HL-60/S4 treated with phorbol 12-myristate 13-acetate at 8.2 ng/mL for 4 days and 3 days (cell line): ENCODE data around the gene SLC7A11.
"Not testable (repeated sequence)": the region's sequence is repeated elsewhere in the genome, so short reads cannot be mapped to it uniquely, and the experiment has no call there.

ENCODE experiments used
- in situ Hi-C: fragments of 300-500 bp; cut with MboI; formaldehyde crosslinking; loops from 2 replicates; pipeline ENCODE4 v1.15.0; 2022; ENCODE audit warnings: low sequenced_read_pairs

Gene SLC7A11

GRCh38 chr4:138247643-138248042 lies 5.5 kb upstream of the SLC7A11 start:
- in situ Hi-C loops = no loop called here

DNA sequence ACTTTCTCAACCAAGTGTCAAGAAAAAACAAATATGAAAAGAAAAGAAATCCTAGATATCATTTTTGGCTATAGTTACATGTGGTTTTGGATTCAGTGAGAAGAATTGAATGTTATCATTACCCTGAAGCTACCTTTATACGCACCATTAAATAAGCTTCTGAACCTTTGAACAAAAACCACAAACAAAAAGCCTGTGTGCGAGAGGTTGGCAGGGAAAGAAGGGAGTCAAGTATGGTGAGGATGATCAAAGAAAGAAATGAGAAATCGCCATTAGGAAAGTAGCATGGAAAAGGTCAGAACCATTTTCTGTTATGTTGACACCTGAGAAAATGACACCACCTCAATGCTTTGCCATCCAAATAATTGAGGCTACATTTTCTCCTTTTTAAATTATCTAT lies 1.2 kb upstream of the SLC7A11 start:
- in situ Hi-C loops = no loop called here

DNA sequence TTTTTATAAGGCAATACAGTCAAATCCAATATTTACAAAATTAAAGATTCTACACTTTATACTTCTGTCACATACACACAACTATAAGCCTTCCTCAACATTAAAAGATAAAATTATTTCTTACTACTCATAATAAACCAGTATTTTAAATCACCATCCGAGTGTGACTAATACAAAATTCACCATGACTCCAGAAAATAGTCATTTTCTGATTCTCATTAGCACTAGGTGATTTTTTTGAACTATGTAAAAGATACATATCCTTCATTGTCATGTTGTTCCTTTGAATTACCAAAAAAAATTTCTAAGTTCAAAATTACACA lies 646 bp upstream of the SLC7A11 start:
- in situ Hi-C loops = no loop called here

DNA sequence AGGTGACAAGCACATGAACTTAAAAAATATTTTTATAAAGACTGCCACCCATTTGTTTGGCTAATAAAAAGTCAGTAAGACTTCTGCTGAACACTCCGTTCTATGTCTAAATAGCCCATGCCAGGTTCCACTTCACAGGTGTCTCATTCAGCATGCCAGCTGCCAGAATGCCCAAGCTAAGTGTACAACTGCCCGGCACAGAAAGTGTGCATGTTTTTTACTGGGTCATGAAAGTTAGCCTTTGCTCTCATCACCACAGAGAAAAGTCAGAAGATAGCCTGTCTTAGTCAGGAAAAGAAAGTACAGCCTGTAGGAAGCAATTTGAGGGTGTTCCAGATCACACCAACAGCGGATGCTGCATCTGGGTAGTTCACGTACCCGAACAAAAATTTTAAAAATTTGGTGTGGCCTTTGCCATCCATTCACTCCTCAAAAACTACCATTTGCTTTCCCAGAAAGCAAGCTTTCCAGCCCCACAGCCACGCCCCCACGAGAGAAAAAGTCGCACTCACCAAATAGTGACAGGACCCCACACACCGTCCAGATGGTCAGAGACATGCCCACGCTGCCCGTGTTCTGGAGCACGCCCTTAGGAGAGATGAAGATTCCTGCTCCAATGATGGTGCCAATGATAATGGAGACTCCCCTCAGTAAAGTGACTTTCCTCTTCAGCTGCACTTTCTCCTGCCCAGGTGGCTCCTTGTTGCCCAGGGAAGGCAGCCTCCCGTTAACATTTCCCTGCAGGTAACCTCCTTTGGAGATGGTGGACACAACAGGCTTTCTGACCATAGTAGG lies 671 bp downstream of the SLC7A11 start:
- in situ Hi-C loops = no loop called here

GRCh38 chr4:138239491-138239890 lies 2.7 kb downstream of the SLC7A11 start:
- in situ Hi-C loops = no loop called here

DNA sequence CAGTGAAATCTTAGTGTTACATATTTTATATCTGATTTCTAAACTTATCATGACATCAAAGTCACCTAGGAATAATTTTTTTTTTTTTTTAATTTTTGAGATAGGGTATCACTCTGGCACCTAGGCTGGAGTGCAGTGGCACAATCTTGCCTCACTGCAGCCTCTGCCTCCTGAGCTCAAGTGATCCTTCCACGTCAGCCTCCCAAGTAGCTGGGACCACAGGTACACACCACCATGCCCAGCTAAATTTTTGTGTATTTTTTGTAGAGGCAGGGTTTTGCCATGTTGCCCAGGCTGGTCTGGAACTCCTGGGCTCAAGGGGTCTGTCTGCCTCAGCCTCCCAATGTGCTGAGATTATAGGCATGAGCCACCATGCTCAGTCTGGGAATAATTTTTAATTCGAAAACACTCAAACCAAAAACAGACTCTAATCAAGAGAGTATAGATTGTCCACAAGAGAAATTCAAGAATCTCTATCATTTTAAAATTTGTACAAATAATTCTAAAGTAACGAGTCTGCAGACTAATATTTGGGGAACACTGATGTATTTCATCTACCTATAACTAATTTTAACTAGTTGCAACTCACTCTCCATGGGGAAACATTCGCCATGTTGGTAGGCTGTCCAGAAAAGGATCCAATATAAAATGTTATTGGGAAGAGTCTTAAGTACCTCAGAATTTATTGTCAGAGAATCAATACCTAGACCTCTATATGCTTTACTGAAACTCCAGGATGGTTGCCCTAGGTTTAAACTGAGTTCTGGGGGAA lies 3.4 kb downstream of the SLC7A11 start:
- in situ Hi-C loops = no loop called here

DNA sequence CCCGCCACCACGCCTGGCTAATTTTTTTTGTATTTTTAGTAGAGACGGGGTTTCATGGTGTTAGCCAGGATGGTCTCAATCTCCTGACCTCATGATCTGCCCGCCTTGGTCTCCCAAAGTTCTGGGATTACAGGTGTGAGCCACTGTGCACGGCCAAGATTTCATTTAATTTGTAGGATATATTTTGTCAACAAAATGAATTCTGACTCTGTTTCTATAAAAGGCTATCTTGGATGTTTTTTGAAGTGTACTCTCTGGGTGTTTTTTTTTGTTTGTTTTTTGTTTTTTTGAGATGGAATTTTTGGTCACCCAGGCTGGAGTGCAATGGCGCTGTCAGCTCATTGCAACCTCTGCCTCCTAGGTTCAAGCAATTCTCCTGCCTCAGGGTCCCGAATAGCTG lies 5.0 kb downstream of the SLC7A11 start:
- in situ Hi-C loops = not testable (repeated sequence)

GRCh38 chr4:138236037-138236436 lies 6.1 kb downstream of the SLC7A11 start:
- in situ Hi-C loops = no loop called here

GRCh38 chr4:138235419-138235952 lies 6.7 kb downstream of the SLC7A11 start:
- in situ Hi-C loops = no loop called here

DNA sequence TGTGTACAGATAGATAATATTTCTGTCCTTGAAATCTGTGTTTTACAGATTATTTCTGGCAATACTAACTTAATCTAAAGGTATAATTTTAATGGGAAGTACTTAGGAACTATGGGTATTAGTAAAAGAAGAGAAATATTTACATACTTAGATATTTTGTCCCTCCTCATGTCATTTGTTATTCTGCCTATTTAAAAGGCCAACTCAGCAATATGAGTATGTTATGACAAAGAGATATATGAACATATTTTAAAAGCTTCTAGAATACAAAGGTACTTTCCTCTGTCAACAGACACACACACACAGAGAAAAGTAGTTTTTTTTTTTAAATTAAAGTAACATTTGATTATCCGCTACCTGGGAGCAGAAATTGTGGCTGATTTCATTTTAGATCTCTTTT lies 7.9 kb downstream of the SLC7A11 start:
- in situ Hi-C loops = no loop called here

- in situ Hi-C loops = no loop called here
Observed at GRCh38 chr4:138233313-138234034, 8.7 kb downstream of the SLC7A11 start.

GRCh38 chr4:138232364-138232763 lies 9.8 kb downstream of the SLC7A11 start:
- in situ Hi-C loops = no loop called here

DNA sequence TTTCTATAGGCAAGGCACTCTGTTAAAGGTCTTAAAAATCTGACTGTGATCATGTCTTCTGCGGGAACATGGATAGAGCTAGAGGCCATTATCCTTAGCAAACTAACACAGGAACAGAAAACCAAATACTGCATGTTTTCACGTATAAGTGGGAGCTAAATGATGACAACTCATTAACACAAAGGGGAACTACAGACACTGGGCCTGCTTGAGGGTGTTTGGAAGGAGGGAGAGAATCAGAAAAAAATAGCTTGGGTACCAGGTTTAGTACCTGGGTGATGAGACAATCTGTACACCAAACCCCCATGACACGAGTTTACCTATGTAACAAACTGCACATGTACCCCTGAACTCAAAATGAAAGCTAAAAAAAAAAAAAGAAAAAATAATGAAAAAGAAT lies 12.1 kb downstream of the SLC7A11 start:
- in situ Hi-C loops = no loop called here

GRCh38 chr4:138229160-138229559 lies 13.0 kb downstream of the SLC7A11 start:
- in situ Hi-C loops = no loop called here

DNA sequence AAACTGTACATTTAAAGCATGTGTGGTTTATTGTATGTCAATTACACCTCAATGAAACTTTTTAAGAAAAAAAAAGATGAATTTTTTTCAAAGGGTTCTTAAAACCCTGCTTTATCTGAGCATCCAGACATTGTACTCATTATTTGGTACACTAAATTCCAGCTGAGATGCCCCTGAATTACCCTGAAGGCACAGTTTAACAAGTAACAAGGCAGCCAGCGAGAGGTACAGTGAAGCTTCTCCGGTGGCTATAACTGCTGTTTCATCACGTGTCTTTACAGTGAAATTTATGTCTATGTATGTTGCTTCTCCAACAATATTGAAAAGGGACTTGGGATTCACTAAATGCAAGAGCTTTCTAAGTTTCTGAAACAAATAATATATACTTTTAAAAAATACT lies 15.8 kb downstream of the SLC7A11 start:
- in situ Hi-C loops = no loop called here

DNA sequence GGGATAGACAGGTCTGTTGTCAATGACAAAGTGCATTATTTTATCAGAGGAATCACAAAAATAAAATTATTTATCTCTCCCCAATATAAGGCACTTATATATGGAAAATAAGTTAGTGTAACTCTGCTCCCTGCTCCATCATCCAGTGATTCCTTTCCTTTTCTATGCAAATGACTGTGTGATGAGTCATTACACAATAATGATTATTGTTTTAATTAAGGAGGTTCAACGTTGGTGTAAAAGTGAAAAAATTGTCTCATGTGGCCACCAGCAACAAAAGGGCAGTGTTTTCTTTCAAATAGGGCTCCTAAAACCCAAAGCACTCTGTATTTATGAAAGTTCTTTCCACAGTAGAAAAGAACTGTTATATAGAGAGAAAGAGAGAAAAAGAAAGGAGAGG lies 16.7 kb downstream of the SLC7A11 start:
- in situ Hi-C loops = no loop called here

DNA sequence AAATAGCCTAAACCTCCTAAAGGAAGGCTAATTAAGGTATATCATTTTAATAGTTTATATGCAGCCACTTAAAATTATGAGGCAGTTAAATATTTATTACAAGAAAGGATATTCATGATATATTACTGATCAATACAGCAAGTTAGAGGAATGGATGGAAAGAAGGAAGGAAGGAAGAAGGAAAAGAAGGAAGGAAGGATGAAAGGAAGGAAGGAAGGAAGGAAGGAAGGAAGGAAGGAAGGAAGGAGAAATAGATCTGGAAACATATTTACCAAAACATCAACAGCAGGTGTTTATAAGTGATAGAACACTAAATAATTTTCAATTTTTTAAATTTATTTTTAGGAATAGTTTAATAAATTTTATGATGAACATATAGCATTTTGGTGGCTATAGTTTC lies 17.5 kb downstream of the SLC7A11 start:
- in situ Hi-C loops = no loop called here

DNA sequence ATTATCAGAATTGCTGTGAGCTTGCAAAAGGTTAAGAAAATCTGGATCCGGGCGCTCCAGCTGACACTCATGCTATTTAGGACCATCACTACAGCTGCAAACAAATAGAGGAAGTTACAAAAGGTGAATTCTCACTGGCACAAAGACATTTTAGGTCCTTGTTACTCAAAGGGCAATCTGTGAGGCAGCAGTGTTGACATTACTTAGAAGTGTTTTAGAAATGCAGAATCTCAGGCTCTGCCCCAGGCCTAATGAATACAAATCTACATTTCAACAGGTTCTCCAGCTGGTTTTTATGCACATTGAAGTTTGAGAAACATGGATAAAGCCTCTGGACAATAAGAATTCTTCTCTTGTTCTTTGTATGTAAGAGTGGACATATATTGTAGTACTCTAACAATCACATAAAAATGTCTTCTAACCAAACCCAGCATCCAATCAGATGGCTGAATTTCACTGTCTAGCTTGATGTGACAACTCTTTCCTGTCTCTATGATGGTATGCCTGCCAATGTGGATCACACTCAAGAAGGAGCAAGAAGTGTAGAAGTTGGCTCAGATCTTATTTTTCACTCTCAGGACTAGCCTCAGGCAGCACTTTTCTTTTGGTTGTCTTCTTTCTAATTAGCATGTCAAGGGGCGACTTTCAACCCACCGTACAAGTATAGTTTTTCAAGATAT lies 18.8 kb downstream of the SLC7A11 start:
- in situ Hi-C loops = no loop called here

DNA sequence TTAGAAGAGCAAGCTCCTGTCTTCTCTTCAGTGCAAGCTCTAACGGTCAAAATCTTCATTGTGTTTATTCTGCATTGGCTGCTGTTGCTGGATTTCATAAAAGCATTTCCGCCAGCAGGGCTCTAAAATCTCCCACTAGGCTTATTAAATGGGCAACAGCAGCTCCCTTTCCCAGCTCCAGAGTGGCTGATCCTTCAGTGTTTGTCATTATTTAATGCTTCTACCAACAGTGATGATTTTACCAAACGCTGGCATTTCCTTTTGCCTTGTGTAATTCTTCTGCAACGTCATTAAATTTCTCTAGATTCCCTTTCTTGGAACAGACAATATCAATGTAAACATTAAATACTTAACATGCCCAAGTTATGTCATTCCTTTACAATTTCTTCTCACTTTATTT lies 20.1 kb downstream of the SLC7A11 start:
- in situ Hi-C loops = no loop called here

- in situ Hi-C loops = no loop called here
Observed at GRCh38 chr4:138218976-138219375, 23.2 kb downstream of the SLC7A11 start.

DNA sequence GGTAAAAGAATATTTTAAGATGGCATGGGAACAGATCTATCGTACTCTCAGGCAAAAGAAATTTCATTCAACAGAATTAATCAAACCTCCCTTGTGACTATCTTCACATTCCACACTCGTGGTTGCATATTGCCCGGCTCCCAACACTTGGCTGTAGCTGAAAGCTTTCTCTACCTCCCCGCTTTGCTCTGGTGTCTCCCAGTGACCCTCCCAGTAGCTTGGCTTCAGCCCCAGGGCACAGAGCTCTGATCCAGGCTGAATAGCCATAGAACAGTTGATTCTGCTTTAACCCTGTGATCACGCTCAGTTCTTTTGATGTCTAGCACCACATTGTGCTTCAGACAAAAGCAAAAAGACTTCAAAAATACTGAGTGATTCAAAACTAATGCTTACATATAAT lies 24.6 kb downstream of the SLC7A11 start:
- in situ Hi-C loops = no loop called here
